ENCODE measurements around the gene SLC25A30.
"Not testable (repeated sequence)": the region's sequence is repeated elsewhere in the genome, so short reads cannot be mapped to it uniquely, and the experiment has no call there.

SLC25A30 gene

DNA sequence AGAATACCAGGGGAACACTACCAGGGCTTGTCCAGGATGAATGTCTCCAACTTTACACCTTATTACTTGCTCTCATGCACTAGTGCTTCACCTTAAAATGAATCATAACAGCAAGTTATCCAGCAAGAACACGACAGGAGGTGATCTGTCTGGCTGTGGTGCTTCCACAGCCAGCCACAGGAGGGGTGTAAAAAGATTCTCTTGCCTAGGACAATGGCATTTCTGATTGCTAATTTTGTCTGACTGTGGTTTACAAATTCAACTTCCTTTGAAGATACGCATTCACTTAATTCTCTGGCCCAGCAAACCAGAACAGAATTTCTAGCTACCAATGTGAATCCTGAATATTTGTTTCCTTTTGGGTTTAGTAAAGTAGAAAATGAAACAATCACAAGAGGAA is 23.5 kb upstream of the SLC25A30 start:
- no peaks in the 10 kb centered on the region for H3K9me3 ChIP-seq (ENCODE audit: control insufficient read depth, low read length)
- H3K9ac ChIP-seq (ENCODE audit: low read length), result no peak overlapping the region
- H3K36me3 ChIP-seq (ENCODE audit: control insufficient read depth, insufficient read depth, low read length), result no peaks in the 10 kb centered on the region
- no peak overlapping the region for H3K4me3 ChIP-seq (ENCODE audit: low read length)
- H3K4me1 ChIP-seq (ENCODE audit: control insufficient read depth, insufficient read depth, low read length), result no peaks in the 10 kb centered on the region
- no peaks in the 10 kb centered on the region for H3K27me3 ChIP-seq (ENCODE audit: control insufficient read depth, insufficient read depth, low read length)

- Histone ChIP-seq H3K4me1 (ENCODE audit: control insufficient read depth, insufficient read depth, low read length) (no peaks in the 10 kb centered on the region), H3K4me3 (ENCODE audit: low read length) (no peak overlapping the region), H3K9me3 (ENCODE audit: control insufficient read depth, low read length) (no peaks in the 10 kb centered on the region), H3K36me3 (ENCODE audit: control insufficient read depth, insufficient read depth, low read length) (no peaks in the 10 kb centered on the region), H3K27me3 (ENCODE audit: control insufficient read depth, insufficient read depth, low read length) (no peaks in the 10 kb centered on the region), H3K9ac (ENCODE audit: low read length) (no peak overlapping the region)
These were observed 21.7 kb upstream of the SLC25A30 start for GRCh38 chr13:45439781-45440462.

GRCh38 chr13:45439008-45439407 is 20.8 kb upstream of the SLC25A30 start:
- Histone ChIP-seq H3K36me3 (ENCODE audit: control insufficient read depth, insufficient read depth, low read length) (no peaks in the 10 kb centered on the region), H3K4me1 (ENCODE audit: control insufficient read depth, insufficient read depth, low read length) (no peaks in the 10 kb centered on the region), H3K9me3 (ENCODE audit: control insufficient read depth, low read length) (no peaks in the 10 kb centered on the region), H3K27me3 (ENCODE audit: control insufficient read depth, insufficient read depth, low read length) (no peaks in the 10 kb centered on the region), H3K9ac (ENCODE audit: low read length) (no peak overlapping the region), H3K4me3 (ENCODE audit: low read length) (no peak overlapping the region)

- H3K9ac ChIP-seq (ENCODE audit: low read length), result no peak overlapping the region
- no peaks in the 10 kb centered on the region for H3K27me3 ChIP-seq (ENCODE audit: control insufficient read depth, insufficient read depth, low read length)
- no peaks in the 10 kb centered on the region for H3K4me1 ChIP-seq (ENCODE audit: control insufficient read depth, insufficient read depth, low read length)
- H3K36me3 ChIP-seq (ENCODE audit: control insufficient read depth, insufficient read depth, low read length), result no peaks in the 10 kb centered on the region
- no peak overlapping the region for H3K4me3 ChIP-seq (ENCODE audit: low read length)
- no peaks in the 10 kb centered on the region for H3K9me3 ChIP-seq (ENCODE audit: control insufficient read depth, low read length)
These were observed 19.8 kb upstream of the SLC25A30 start for GRCh38 chr13:45437947-45438346.

DNA sequence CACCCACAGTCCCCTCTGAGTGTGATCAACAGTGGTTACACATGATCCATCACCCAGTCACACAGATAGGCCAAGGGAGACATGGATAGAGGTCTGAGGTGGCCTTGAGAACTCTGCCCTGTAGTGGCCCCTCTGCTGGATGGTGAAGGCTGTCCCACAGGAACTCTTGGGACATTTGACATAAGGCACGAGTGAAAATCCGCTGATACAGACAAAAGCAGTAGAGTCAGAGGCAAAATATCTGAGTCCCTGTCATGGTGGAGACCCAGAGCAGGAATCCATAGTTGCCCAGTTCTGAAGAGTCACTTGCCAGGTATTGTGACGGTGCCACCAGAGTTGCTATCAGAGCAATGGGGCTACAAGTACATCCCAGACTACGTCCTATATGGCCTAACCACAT is 18.8 kb upstream of the SLC25A30 start:
- H3K36me3 ChIP-seq (ENCODE audit: control insufficient read depth, insufficient read depth, low read length), result no peaks in the 10 kb centered on the region
- no peaks in the 10 kb centered on the region for H3K4me1 ChIP-seq (ENCODE audit: control insufficient read depth, insufficient read depth, low read length)
- no peak overlapping the region for H3K4me3 ChIP-seq (ENCODE audit: low read length)
- H3K9me3 ChIP-seq (ENCODE audit: control insufficient read depth, low read length), result no peaks in the 10 kb centered on the region
- no peaks in the 10 kb centered on the region for H3K27me3 ChIP-seq (ENCODE audit: control insufficient read depth, insufficient read depth, low read length)
- no peak overlapping the region for H3K9ac ChIP-seq (ENCODE audit: low read length)

- Histone ChIP-seq H3K9ac (ENCODE audit: low read length) (no peak overlapping the region), H3K27me3 (ENCODE audit: control insufficient read depth, insufficient read depth, low read length) (no peaks in the 10 kb centered on the region), H3K36me3 (ENCODE audit: control insufficient read depth, insufficient read depth, low read length) (no peaks in the 10 kb centered on the region), H3K4me1 (ENCODE audit: control insufficient read depth, insufficient read depth, low read length) (no peaks in the 10 kb centered on the region), H3K9me3 (ENCODE audit: control insufficient read depth, low read length) (no peaks in the 10 kb centered on the region), H3K4me3 (ENCODE audit: low read length) (no peak overlapping the region)
These were observed 18.2 kb upstream of the SLC25A30 start for GRCh38 chr13:45436332-45436731.

DNA sequence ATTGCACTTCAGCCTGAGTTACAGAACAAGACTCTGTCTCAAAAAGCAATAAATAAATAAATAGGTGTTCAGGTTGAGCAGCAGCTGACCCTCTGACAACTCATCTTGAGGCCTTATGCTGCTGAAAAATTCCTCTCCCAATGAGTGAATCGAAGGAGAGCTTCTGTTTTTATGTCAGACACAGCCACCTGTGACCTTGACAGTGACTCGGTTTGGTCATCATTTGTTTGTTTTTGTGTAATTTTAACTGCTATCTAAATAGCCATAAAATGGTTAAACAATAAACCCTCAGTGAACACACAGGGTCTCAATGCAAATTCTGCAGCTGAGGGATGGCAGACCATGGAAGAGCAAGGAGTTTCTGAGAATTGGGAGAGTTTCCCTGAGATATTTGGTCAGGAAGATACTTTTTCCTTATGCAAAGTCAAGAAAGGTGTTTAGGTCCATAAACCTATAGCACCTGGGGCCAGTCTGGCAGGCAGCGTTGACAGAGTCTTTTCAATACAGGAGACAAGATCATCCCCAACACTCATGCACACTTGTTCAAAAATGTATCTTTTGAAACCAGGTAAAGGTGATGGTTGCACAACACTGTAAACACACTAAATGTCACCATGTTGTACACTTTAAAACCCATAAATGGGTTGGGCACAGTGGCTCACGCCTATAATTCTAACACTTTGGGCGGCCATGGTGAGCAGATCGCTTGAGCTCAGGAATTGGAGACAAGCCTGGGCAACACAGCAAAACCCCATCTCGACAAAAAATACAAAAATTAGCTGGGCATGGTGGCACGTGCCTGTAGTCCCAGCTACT is 16.6 kb upstream of the SLC25A30 start:
- no peaks in the 10 kb centered on the region for H3K9me3 ChIP-seq (ENCODE audit: control insufficient read depth, low read length)
- no peak overlapping the region for H3K9ac ChIP-seq (ENCODE audit: low read length)
- no peaks in the 10 kb centered on the region for H3K4me1 ChIP-seq (ENCODE audit: control insufficient read depth, insufficient read depth, low read length)
- no peaks in the 10 kb centered on the region for H3K27me3 ChIP-seq (ENCODE audit: control insufficient read depth, insufficient read depth, low read length)
- no peak overlapping the region for H3K4me3 ChIP-seq (ENCODE audit: low read length)
- no peaks in the 10 kb centered on the region for H3K36me3 ChIP-seq (ENCODE audit: control insufficient read depth, insufficient read depth, low read length)

DNA sequence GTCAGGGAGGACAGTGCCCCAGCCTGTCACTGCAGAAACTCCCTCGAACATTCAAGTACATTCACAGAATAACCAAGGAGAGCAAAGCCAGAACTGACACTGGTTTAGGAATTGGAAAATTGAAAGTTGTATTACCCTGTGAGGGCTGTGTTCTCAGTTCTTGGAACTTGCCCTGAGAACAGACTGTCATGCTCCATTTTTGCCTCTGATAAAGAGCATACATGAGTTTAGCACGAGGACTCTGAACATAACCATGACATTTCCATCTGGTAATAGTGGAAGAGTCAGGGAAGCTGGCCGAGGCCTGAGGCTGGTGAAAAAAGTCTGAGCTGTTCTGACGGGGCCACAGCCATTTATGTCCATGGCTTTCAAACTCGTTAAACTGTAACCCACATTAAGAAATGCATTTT is 15.2 kb upstream of the SLC25A30 start:
- H3K36me3 ChIP-seq (ENCODE audit: control insufficient read depth, insufficient read depth, low read length), result no peaks in the 10 kb centered on the region
- no peak overlapping the region for H3K9ac ChIP-seq (ENCODE audit: low read length)

DNA sequence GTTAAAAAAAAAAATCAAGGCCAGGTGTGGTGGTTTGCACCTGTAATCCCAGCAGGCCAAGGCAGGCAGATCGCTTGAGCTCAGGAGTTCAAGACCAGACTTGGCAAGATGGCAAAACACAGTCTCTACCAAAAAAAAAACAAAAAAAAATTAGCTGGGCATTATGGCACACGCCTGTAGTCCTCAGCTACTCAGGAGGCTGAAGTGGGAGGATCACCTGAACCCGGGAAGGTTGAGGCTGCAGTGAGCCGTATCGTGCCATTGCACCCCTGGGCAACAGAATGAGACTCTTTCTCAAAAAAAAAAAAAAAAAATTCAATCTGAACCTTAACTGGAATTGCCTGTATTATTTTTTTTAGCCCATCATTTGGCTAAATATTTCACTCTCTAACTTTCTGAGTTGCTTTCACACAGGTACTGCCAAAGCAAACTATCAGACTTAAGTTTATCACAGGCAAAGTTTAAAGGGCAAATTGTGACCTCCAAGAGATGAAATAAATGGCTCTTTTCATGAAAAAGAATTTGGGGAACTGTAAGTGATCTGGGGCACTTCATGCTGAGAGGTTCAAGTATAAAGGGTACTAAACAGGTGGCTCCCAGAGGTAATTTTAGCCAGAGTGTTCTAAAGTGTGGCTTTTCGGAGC is 14.7 kb upstream of the SLC25A30 start:
- no peaks in the 10 kb centered on the region for H3K9me3 ChIP-seq (ENCODE audit: control insufficient read depth, low read length)
- no peaks in the 10 kb centered on the region for H3K27me3 ChIP-seq (ENCODE audit: control insufficient read depth, insufficient read depth, low read length)
- H3K36me3 ChIP-seq (ENCODE audit: control insufficient read depth, insufficient read depth, low read length), result no peaks in the 10 kb centered on the region
- no peaks in the 10 kb centered on the region for H3K4me1 ChIP-seq (ENCODE audit: control insufficient read depth, insufficient read depth, low read length)
- no peak overlapping the region for H3K9ac ChIP-seq (ENCODE audit: low read length)
- H3K4me3 ChIP-seq (ENCODE audit: low read length), result no peak overlapping the region

More for the DNA sequence above, 15.2 kb upstream of the SLC25A30 start:
- Histone ChIP-seq H3K9me3 (ENCODE audit: control insufficient read depth, low read length) (no peaks in the 10 kb centered on the region), H3K4me3 (ENCODE audit: low read length) (no peak overlapping the region), H3K4me1 (ENCODE audit: control insufficient read depth, insufficient read depth, low read length) (no peaks in the 10 kb centered on the region), H3K27me3 (ENCODE audit: control insufficient read depth, insufficient read depth, low read length) (no peaks in the 10 kb centered on the region)

GRCh38 chr13:45426056-45426841 is 8.1 kb upstream of the SLC25A30 start:
- not testable (repeated sequence) for H3K9ac ChIP-seq (ENCODE audit: low read length); H3K4me3 ChIP-seq (ENCODE audit: low read length); H3K9me3 ChIP-seq (ENCODE audit: control insufficient read depth, low read length); H3K27me3 ChIP-seq (ENCODE audit: control insufficient read depth, insufficient read depth, low read length); H3K4me1 ChIP-seq (ENCODE audit: control insufficient read depth, insufficient read depth, low read length); H3K36me3 ChIP-seq (ENCODE audit: control insufficient read depth, insufficient read depth, low read length)

- no peaks in the 10 kb centered on the region for H3K36me3 ChIP-seq (ENCODE audit: control insufficient read depth, insufficient read depth, low read length)
- no peaks in the 10 kb centered on the region for H3K27me3 ChIP-seq (ENCODE audit: control insufficient read depth, insufficient read depth, low read length)
- no peaks in the 10 kb centered on the region for H3K9me3 ChIP-seq (ENCODE audit: control insufficient read depth, low read length)
- H3K4me1 ChIP-seq (ENCODE audit: control insufficient read depth, insufficient read depth, low read length), result no peaks in the 10 kb centered on the region
- H3K9ac ChIP-seq (ENCODE audit: low read length), result no peak overlapping the region
- no peak overlapping the region for H3K4me3 ChIP-seq (ENCODE audit: low read length)
These were observed 4.6 kb upstream of the SLC25A30 start for GRCh38 chr13:45422731-45423292.

All from mucosa of stomach (tissue), 1 donor.